Osteocyte (in vitro differentiated cells): Measurements from ENCODE around the gene FUT6. TPM values are rescaled to one million over a fixed set of nuclear protein-coding genes. Genes with fewer than 3 reads are reported as not detected.
"Not testable (repeated sequence)": the region's sequence is repeated elsewhere in the genome, so short reads cannot be mapped to it uniquely, and the experiment has no call there.

Experiments
- DNase-seq: peaks from one replicate; pipeline ENCODE4 v3.0.0; 2021; ENCODE audit warnings: mixed read lengths; ENCODE audit not compliant: unreplicated experiment; ENCODE audit errors: extremely low spot score
- H3K27ac Mint-ChIP-seq: one replicate; pipeline ENCODE4 v1.8.0; 2021; ENCODE audit warnings: mild to moderate bottlenecking, mixed read lengths; ENCODE audit not compliant: unreplicated experiment
- H3K27me3 Mint-ChIP-seq: one replicate; pipeline ENCODE4 v1.8.0; 2021; ENCODE audit warnings: mixed read lengths; ENCODE audit not compliant: unreplicated experiment
- H3K36me3 Mint-ChIP-seq: one replicate; pipeline ENCODE4 v1.8.0; 2021; ENCODE audit warnings: mixed read lengths; ENCODE audit not compliant: unreplicated experiment
- H3K4me1 Mint-ChIP-seq: one replicate; pipeline ENCODE4 v1.8.0; 2021; ENCODE audit warnings: mixed read lengths; ENCODE audit not compliant: unreplicated experiment
- H3K4me3 Mint-ChIP-seq: one replicate; pipeline ENCODE4 v1.8.0; 2021; ENCODE audit warnings: mild to moderate bottlenecking, moderate library complexity, mixed read lengths; ENCODE audit not compliant: unreplicated experiment
- H3K9me3 Mint-ChIP-seq: one replicate; pipeline ENCODE4 v1.8.0; 2021; ENCODE audit warnings: mixed read lengths; ENCODE audit not compliant: unreplicated experiment
- CTCF ChIP-seq: fragments of 200-600 bp; sonication (generic); IDR thresholded peaks from 2 replicates; pipeline ENCODE4 v1.5.0; 2021; ENCODE audit warnings: antibody characterized with exemption, mild to moderate bottlenecking, moderate library complexity
- total RNA-seq: library from RNA; stranded (reverse); gene quantifications from 2 replicates; pipeline ENCODE4 v1.2.1, GENCODE V29; 2021

Gene FUT6
- total RNA-seq, 1 donor from 2014 or later, result not detected

- Mint-ChIP-seq H3K36me3 (peaks cover 9% of the 10 kb centered on the region), H3K9me3 (no peaks in the 10 kb centered on the region), H3K4me3 (no peak overlapping the region), H3K27me3 (no peaks in the 10 kb centered on the region), H3K27ac (no peak overlapping the region), H3K4me1 (no peaks in the 10 kb centered on the region)
- no peak for DNase-seq
- TF ChIP-seq CTCF, result no peak
Observed at GRCh38 chr19:5782945-5783919, 56.3 kb downstream of the FUT6 start.

GRCh38 chr19:5782322-5782721 lies 57.2 kb downstream of the FUT6 start:
- Mint-ChIP-seq H3K36me3 (peaks cover 7% of the 10 kb centered on the region), H3K4me1 (no peaks in the 10 kb centered on the region), H3K4me3 (no peak overlapping the region), H3K9me3 (no peaks in the 10 kb centered on the region), H3K27me3 (no peaks in the 10 kb centered on the region), H3K27ac (no peak overlapping the region)
- TF ChIP-seq CTCF, result no peak
- no peak for DNase-seq

- DNase-seq, H3K36me3 Mint-ChIP-seq, H3K27ac Mint-ChIP-seq, H3K4me1 Mint-ChIP-seq, H3K27me3 Mint-ChIP-seq, H3K9me3 Mint-ChIP-seq, H3K4me3 Mint-ChIP-seq: not testable (repeated sequence)
Observed at GRCh38 chr19:5780916-5781315, 58.6 kb downstream of the FUT6 start.

Other genes with a start within 250 kb of the FUT6 start
- gene SAFB2, start 216.9 kb downstream of the FUT6 start, total RNA-seq, result 79.9 and 91.9 TPM in 2 replicates
- 88.2 and 97.1 TPM in 2 replicates for gene SAFB, start 216.6 kb downstream of the FUT6 start, total RNA-seq
- 59.1 and 60.7 TPM in 2 replicates for gene MICOS13, start 159.2 kb downstream of the FUT6 start, total RNA-seq
- 9.7 and 10.7 TPM in 2 replicates for gene HSD11B1L, start 158.7 kb downstream of the FUT6 start, total RNA-seq
- 716 and 728 TPM in 2 replicates for gene RPL36, start 149.4 kb downstream of the FUT6 start, total RNA-seq
- gene LONP1, start 119.6 kb downstream of the FUT6 start, total RNA-seq, result 90.3 and 93.9 TPM in 2 replicates
- gene CATSPERD, start 119.1 kb downstream of the FUT6 start, total RNA-seq, result not detected in 2 replicates
- gene PRR22, start 55.0 kb downstream of the FUT6 start, total RNA-seq, result 2.0 and 3.1 TPM in 2 replicates
- gene DUS3L, start 48.5 kb downstream of the FUT6 start, total RNA-seq, result 29.0 and 30.9 TPM in 2 replicates
- 0.40 TPM in 1 of 2 replicates, not detected in the other for gene NRTN, start 34.6 kb downstream of the FUT6 start, total RNA-seq
- not detected in 2 replicates for gene FUT3, start 11.7 kb upstream of the FUT6 start, total RNA-seq
- gene FUT5, start 30.8 kb upstream of the FUT6 start, total RNA-seq, result not detected in 2 replicates
- gene NDUFA11, start 64.1 kb upstream of the FUT6 start, total RNA-seq, result 253 and 259 TPM in 2 replicates
- 10.0 and 10.7 TPM in 2 replicates for gene VMAC, start 65.2 kb upstream of the FUT6 start, total RNA-seq
- gene CAPS, start 74.6 kb upstream of the FUT6 start, total RNA-seq, result 14.4 and 15.6 TPM in 2 replicates
- 74.9 and 81.9 TPM in 2 replicates for gene RANBP3, start 138.4 kb upstream of the FUT6 start, total RNA-seq